BE2C (cell line): ENCODE data around the gene TRPM3.
A peak's percentile ranks its signal among the peaks of the same experiment; 100 is the strongest.

Experiments used
- DNase-seq: peaks from one replicate; pipeline ENCODE4 v3.0.0-alpha.2; 2020
- H3K27me3 ChIP-seq: fragments of 250-450 bp; sonication (Bioruptor Pico); 2 replicates; pipeline ENCODE4 v1.5.1; 2020; ENCODE audit warnings: mild to moderate bottlenecking
- H3K36me3 ChIP-seq: fragments of 250-450 bp; sonication (Bioruptor Pico); 2 replicates; pipeline ENCODE4 v1.5.1; 2020; ENCODE audit warnings: mild to moderate bottlenecking
- H3K4me1 ChIP-seq: fragments of 250-450 bp; sonication (Bioruptor Pico); 2 replicates; pipeline ENCODE4 v1.5.1; 2020
- H3K4me3 ChIP-seq: 2 replicates; pipeline ENCODE4 v1.5.1; 2011; ENCODE audit warnings: low read depth, low read length
- H3K9me3 ChIP-seq: fragments of 250-450 bp; sonication (Bioruptor Pico); 2 replicates; pipeline ENCODE4 v1.5.1; 2020
- CTCF ChIP-seq: IDR thresholded peaks from 2 replicates; pipeline ENCODE4 v1.5.1; 2012; ENCODE audit warnings: mild to moderate bottlenecking, low read depth, low read length

The TRPM3 gene

GRCh38 chr9:70578720-70579119 is 542.7 kb downstream of the TRPM3 start:
- peak; percentile 16; the same call in 1 of the 2 replicates for TF ChIP-seq CTCF

GRCh38 chr9:70577671-70578070 is 543.8 kb downstream of the TRPM3 start:
- H3K4me3 ChIP-seq: no peak overlapping the region
- H3K9me3 ChIP-seq: no peaks in the 10 kb centered on the region
- H3K36me3 ChIP-seq: no peaks in the 10 kb centered on the region
- peaks cover 12% of the 10 kb centered on the region for H3K4me1 ChIP-seq
- no peaks in the 10 kb centered on the region for H3K27me3 ChIP-seq
- TF ChIP-seq CTCF: no peak
- no peak for DNase-seq

More at GRCh38 chr9:70578720-70579119, 542.7 kb downstream of the TRPM3 start:
- no peaks in the 10 kb centered on the region for H3K36me3 ChIP-seq
- no peaks in the 10 kb centered on the region for H3K9me3 ChIP-seq
- H3K4me3 ChIP-seq: no peak overlapping the region
- DNase-seq: peak; percentile 12
- H3K4me1 ChIP-seq: peaks cover 12% of the 10 kb centered on the region
- no peaks in the 10 kb centered on the region for H3K27me3 ChIP-seq

- no peak for DNase-seq
- no peaks in the 10 kb centered on the region for H3K27me3 ChIP-seq
- H3K4me3 ChIP-seq: no peak overlapping the region
- H3K36me3 ChIP-seq: no peaks in the 10 kb centered on the region
- no peak for TF ChIP-seq CTCF
- no peaks in the 10 kb centered on the region for H3K9me3 ChIP-seq
- peaks cover 8% of the 10 kb centered on the region for H3K4me1 ChIP-seq
Observed at GRCh38 chr9:70576116-70576515, 545.3 kb downstream of the TRPM3 start.

GRCh38 chr9:70574151-70574837 is 547.1 kb downstream of the TRPM3 start:
- H3K9me3 ChIP-seq: no peaks in the 10 kb centered on the region
- no peak for TF ChIP-seq CTCF
- H3K36me3 ChIP-seq: no peaks in the 10 kb centered on the region
- peaks cover 3% of the 10 kb centered on the region; the same call in 1 of the 2 replicates for H3K4me1 ChIP-seq
- H3K27me3 ChIP-seq: no peaks in the 10 kb centered on the region
- no peak for DNase-seq
- H3K4me3 ChIP-seq: no peak overlapping the region

GRCh38 chr9:70573308-70573707 is 548.1 kb downstream of the TRPM3 start:
- no peak overlapping the region for H3K4me3 ChIP-seq
- no peak for TF ChIP-seq CTCF
- peaks cover 3% of the 10 kb centered on the region; the same call in 1 of the 2 replicates for H3K4me1 ChIP-seq
- no peaks in the 10 kb centered on the region for H3K36me3 ChIP-seq
- no peaks in the 10 kb centered on the region for H3K9me3 ChIP-seq
- DNase-seq: no peak
- no peaks in the 10 kb centered on the region for H3K27me3 ChIP-seq

GRCh38 chr9:70571258-70571657 is 550.2 kb downstream of the TRPM3 start:
- Histone ChIP-seq H3K9me3 (no peaks in the 10 kb centered on the region), H3K4me3 (no peak overlapping the region), H3K27me3 (no peaks in the 10 kb centered on the region), H3K36me3 (no peaks in the 10 kb centered on the region), H3K4me1 (no peaks in the 10 kb centered on the region)
- no peak for DNase-seq
- no peak for TF ChIP-seq CTCF
